HG02610 (cell line): ENCODE results near the gene PTBP1.
"Not testable (repeated sequence)": the region's sequence is repeated elsewhere in the genome, so short reads cannot be mapped to it uniquely, and the experiment has no call there.

Source experiments
- ATAC-seq: cut with Tn5 transposase; IDR thresholded peaks from one replicate; pipeline ENCODE4 v1.9.1; 2021; ENCODE audit warnings: mild to moderate bottlenecking, moderate library complexity; ENCODE audit not compliant: unreplicated experiment

The PTBP1 gene

DNA sequence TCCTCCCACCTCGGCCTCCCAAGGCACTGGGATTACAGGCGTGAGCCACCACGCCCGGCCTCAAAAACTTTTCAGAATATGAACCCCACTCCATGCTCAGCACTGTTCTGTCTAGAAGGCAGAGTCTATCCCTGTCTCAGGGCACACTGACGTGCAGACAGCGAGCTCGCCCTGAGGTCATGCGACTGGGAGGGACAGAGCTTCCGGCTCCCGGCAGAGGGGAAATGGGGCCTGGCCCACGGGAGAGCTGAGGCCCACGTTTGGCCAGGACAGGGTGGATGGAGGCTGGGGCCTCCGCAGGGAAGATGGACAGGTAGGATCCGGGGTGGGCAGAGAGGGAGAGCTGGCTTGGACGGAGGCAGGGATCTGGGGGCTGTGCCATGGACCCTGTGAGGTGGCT, 27.6 kb downstream of the PTBP1 start:
- no peak for ATAC-seq

DNA sequence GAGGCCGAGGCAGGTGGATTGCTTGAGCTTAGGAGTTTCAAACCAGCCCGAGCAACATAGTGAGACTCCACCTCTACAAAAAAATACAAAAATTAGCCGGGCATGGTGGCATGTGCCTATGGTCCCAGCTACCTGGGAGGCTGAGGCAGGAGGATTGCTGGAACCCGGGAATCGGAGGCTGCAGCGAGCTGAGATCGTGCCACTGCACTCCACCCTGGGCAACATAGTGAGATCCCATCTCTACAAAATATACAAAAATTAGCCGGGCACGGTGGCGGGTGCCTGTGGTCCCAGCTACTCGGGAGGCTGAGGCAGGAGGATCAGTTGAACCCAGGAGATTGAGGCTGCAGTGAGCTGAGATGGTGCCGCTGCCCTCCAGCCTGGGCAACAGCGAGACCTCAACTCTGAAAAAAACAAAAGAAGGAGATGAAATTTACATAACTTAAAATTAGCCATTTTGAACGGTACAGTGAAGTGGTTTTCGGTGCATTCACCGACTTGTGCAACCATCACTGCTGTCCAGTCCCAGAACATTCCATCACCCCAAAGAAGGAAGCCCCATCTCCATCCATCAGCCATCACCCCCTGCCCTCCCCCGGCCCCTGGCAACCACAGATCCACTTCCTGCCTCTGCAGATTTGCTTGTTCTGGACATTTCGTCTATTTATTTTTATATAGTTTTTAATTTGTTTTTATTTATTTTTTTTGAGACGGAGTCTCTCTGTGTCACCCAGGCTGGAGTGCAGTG, 28.8 kb downstream of the PTBP1 start:
- no peak for ATAC-seq

DNA sequence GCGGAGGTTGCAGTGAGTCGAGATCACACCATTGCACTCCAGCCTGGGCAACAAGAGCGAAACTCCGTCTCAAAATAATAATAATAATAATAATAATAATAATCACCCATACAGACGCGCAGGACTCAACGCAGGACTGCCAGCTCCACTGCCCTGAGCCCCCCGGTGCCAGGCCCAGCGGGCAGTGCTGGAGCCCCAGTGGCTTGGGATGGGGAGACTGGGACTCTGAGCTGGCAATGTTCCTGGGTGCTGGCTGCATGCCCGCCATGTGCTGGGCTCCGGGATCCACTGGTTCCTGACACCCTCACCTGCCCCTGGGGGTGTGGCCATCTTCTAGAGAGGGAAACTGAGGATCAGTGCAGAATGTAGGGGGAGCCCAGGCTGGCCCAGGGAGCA, 30.1 kb downstream of the PTBP1 start:
- ATAC-seq, result no peak

DNA sequence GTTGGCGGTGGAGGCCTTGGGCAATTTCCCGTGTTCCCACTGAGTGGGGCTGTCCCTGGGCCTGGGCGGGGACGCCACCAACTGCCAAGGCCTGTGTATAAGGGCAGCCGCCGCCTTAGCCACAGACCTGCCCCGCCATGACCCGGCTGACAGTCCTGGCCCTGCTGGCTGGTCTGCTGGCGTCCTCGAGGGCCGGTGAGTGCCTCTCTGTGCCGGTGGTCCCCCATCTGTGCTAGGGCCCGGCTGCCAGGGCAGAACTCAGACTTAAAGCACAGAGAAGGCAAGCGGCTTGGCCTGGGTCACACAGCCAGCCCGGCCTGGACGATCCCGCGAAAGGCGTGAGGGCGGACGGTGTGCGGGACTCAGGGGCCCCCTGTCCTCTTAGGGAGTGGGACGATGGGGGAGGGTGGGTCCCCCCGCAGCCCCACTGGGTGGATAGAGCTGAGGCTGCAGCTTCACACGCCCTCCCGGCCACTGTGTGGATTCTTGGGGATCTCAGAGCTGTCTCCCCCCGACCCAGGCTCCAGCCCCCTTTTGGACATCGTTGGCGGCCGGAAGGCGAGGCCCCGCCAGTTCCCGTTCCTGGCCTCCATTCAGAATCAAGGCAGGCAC, 30.6 kb downstream of the PTBP1 start, which contains the start of gene AZU1:
TSS of gene AZU1 (plus strand) at position 128 of the 612 bp plus-strand sequence. CDS start at position 138, 10 bp downstream.
- no peak for ATAC-seq

DNA sequence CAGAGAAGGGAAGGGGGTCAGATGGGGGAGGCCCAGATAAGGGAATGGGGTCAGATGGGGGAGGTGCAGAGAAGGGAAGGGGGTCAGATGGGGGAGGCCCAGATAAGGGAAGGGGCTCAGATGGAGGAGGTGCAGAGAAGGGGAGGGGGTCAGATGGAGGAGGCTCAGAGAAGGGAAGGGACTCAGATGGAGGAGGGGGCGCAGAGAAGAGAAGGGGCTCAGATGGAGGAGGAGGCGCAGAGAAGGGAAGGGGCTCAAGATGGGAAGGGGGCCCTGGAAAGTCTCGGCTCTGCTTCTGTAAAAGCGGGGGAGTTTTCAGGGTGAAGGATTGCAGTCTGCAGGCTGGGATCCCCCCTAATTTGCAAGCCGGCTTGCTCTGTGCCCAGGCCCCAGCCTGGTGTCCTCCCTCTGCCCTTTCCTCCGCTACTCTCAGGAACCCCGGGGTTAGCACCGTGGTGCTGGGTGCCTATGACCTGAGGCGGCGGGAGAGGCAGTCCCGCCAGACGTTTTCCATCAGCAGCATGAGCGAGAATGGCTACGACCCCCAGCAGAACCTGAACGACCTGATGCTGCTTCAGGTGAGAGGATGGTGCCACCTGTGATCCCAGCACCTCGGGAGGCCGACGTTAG, 32.0 kb downstream of the PTBP1 start:
- ATAC-seq, result no peak

DNA sequence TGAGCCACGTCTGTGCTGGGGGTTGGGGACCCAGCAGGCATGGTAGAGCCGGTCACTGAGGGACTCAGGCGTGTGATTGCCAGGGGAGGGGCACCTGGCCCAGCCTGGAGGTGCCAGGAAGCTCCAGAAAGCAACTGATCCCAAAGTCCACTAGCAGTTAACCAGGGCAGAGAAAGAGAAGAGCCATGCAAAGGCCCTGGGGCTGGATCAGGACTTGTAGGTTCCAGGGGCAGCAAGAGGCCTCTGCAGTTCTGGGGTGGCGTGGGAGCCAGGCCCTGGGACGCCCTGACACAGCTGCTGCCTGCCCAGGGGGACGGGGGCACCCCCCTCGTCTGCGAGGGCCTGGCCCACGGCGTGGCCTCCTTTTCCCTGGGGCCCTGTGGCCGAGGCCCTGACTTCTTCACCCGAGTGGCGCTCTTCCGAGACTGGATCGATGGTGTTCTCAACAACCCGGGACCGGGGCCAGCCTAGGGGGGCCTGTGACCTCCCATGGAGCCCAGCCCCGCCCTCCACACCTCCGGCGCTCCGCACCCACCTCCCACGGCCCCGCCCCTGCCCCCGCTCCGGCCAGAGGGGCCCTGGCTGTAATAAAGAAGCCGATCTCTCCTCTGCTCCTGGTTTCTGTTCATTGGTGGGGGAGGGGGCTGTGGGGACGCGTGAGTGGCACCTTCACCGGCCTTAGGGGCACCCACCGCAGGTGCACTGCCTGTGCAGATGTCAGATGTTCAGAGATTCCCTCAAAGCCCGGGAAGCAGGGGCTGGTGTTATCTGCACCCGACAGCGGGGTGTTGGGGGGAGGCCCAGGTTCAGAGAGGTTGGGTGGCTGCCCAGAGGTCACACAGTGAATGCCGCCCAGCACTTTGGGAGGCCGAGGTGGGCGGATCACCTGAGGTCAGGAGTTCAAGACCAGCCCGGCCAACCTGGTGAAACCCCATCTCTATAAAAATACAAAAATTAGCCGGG, 34.4 kb downstream of the PTBP1 start:
- no peak for ATAC-seq

DNA sequence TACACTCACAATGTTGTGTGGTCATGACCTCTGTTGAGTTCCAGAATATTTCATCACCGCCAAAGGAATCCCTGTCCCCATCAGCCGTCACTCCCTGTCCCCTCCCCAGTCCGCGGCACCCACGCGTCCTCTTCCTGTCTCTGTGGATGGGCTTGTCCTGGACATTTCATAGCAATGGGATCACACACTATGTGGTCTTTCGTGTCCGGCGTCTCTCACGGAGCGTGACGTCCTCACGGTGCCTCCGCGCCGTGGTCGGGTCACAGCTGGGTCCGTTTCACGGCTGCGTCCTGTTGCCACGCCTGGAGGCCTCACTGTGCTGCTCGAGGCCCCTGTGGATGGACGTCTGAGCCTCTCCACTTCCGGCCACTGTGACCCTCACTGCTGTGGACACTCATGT, 37.0 kb downstream of the PTBP1 start:
- ATAC-seq, result no peak

DNA sequence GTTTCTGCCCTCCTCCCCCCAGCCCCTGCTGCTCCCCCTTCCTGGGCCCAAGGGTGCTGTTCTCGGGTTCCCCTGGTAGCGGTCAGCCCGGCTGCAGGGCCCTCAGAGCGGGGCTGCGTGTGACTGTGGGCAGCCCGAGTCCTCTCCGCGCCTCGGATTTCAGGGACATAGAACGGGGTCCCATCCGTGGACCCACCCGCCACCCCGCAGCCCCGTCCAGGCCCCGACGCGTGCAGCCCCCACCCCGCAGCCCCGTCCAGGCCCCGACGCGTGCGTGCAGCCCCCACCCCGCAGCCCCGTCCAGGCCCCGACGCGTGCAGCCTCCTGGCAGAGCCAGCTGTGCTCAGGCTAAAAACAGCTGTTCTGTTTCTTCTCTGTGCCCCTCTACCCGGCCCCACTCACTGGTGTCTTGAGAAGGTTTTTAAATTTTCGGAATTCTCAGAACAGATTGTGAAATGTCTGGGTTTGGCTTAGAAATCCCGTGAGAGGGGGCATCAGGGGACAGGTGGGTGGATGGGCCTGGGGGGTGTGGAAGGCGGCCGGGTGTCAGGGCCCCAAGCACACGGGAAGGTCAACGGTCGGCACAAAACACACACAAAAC, 38.1 kb downstream of the PTBP1 start:
- ATAC-seq, result no peak

DNA sequence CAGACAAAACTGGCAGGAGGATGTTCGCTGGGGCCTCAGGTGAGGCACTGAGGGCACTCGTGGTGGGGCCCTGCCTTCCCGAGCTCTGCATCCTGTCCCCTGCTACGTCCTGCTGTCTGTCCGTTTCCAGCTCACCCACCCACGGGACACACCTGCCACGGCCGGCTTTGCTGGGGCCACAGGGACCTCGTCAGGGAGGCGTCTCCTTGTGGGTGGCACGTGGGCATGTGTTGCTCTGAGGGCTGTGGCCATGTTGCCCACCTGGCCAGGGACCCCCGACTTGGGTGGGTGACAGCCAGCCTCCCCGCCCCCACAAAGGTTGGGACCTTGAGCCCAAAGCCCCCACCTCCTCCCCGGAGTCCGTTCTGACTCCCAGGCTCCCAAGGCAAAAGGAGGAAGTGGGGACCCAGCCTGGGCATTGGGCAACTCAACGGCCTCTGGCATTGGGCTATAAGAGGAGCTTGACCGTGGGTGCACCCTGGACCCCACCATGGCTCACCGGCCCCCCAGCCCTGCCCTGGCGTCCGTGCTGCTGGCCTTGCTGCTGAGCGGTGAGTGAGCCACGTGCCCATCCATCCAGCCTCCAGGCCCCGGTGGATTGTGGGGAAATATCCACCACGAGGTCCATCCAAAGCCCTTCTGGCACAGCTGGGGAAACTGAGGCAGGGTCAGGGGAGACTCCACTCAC, 43.4 kb downstream of the PTBP1 start, which contains the start of gene PRTN3:
TSS of gene PRTN3 (plus strand) at position 481 of the 688 bp plus-strand sequence. CDS start at position 491, 10 bp downstream.
- no peak for ATAC-seq

DNA sequence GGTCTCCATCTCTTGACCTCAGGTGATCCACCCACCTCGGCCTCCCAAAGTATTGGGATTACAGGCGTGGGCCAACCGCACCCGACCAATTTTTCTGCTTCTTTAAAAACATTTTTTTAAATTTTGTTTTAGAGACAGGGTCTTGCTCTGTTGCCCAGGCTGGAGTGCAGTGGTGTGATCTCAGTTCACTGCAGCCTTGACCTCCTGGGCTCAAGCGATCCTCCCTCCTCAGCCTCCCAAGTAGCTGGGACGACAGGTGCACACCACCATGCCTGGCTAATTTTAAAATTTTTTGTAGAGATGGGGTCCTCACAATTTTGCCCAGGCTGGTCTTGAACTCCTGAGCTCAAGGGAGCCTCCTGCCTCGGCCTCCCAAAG, 45.5 kb downstream of the PTBP1 start:
- not testable (repeated sequence) for ATAC-seq

DNA sequence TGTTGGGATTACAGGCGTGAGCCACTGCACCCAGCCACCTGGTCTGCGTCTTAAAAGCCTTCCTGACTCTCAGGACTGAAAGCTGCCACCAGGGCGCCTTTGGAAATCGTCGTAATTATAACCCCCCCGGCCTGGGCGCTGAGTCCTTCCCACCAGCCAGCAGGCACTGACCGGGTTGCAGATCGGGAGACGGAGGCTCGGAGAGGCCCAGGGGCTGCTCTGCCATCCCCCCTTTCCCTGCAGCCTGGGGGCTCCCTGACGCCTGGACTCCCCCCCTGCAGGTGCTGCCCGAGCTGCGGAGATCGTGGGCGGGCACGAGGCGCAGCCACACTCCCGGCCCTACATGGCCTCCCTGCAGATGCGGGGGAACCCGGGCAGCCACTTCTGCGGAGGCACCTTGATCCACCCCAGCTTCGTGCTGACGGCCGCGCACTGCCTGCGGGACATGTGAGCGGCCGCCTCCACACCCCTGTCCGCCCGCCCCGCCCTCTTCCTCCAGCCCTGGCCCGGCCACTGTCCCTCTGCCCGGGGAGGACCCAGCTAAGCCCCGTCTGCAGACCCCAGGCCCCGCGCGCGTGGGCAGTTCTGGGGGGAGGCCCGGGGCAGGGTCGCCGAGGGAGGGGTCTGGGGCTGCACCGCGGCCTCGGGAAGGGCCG, 46.1 kb downstream of the PTBP1 start:
- no peak for ATAC-seq

DNA sequence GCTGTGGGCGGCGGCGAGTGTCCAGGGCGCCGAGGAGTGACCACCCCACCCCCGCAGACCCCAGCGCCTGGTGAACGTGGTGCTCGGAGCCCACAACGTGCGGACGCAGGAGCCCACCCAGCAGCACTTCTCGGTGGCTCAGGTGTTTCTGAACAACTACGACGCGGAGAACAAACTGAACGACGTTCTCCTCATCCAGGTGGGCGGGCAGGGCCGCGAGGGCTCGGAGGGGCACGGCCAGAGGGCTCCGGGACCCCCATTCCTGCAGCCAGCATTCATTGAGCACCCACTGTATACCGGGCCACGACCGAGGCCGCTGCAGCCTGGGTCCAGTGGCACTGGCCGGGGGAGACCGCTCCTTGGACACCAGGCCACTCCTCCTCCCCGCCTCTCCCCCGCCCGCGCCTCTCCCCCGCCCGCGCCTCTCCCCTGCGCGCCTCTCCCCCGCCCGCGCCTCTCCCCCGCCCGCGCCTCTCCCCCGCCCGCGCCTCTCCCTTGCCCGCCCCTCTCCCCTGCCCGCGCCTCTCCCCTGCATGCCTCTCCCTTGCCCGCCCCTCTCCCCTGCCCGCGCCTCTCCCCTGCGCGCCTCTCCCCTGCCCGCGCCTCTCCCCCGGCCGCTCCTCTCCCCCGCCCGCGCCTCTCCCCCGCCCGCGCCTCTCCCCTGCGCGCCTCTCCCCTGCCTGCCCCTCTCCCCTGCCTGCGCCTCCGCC, 46.7 kb downstream of the PTBP1 start:
- no peak for ATAC-seq

DNA sequence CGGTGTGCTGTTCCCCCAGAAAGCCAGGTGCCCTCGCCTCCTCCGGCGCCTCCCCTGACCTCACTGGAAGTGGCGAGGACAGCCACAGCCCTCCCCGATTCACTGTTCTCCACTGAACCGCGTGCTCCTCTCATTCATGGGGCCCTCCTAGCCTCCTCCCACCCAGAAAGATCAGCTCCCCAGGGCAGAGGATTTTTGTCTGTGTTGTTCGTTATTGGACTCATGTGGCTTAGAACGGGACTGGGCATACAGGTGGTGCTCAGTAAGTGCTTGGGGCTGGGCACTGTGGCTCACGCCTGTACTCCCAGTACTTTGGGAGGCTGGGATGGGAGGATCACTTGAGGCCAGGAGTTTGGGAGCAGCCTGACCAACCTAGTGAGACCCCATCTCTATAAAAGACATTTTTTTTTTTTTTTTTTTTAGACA, 47.3 kb downstream of the PTBP1 start:
- no peak for ATAC-seq

DNA sequence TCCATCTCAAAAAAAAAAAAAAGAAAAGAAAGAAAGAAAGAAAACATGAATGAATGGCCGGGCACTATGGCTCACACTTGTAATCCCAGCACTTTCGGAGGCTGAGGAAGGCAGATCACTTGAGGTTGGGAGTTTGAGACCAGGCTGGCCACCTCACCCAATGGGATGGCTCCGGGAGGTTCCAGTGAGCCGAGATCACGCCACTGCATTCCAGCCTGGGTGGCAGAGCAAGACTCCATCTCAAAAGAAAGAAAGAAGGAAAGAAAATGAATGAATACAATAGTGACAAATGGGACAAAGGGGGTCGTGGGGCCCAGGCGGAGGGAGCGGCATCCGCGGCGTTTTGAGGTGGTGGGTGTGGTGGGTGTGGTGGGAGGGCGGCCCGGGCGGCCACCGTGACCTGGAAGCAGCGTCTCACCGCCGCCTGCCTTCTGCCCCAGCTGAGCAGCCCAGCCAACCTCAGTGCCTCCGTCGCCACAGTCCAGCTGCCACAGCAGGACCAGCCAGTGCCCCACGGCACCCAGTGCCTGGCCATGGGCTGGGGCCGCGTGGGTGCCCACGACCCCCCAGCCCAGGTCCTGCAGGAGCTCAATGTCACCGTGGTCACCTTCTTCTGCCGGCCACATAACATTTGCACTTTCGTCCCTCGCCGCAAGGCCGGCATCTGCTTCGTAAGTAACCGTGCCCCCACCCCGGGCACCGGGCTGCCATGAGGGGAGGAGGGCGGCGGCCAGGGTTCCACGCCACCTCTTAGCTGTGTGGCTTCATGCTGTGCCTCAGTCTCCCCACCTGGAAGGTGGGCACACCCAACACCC, 48.7 kb downstream of the PTBP1 start:
- ATAC-seq, result no peak

DNA sequence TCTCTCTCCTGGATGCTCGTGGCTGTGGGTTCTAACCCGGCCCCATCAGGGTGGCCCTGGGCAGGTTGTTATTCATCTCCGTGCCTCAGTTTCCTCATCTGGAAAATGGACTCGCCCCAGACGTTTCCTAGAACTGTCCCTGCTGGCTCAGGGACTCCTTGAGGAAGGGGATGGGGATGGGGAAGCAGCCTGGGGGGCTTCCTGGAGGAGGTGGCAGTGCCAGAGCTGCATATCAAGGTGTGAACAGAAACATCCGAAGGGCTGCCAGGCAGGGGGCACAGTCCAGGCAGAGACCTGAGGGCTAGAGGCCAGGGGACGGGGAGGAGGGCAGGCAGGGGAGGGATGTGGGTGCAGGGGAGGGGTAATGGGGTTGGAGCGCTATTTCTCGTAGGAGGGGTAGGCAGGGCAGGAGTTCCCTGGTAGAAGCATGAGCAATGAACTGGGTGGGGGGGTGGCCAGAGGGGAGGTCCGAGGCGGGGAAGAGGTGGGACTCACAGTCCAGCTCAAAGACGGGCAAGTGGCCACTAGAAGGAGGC, 51.2 kb downstream of the PTBP1 start:
- ATAC-seq, result no peak

DNA sequence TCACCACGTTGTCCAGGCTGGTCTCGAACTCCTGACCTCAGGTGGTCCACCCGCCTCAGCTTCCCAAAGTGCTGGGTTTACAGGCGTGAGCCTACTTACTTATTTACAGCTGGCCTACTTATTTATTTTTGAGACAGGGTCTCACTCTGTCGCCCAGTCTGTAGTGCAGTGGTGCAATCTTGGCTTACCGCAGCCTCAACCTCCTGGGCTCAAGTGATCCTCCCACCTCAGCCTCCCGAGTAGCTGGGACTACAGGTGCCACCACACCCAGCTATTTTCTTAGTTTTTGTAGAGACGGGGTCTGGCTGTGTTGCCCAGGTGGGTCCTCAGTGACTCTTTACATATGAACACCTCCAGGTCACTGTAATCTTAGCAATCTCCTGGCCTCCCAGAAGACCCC, 51.9 kb downstream of the PTBP1 start:
- not testable (repeated sequence) for ATAC-seq

DNA sequence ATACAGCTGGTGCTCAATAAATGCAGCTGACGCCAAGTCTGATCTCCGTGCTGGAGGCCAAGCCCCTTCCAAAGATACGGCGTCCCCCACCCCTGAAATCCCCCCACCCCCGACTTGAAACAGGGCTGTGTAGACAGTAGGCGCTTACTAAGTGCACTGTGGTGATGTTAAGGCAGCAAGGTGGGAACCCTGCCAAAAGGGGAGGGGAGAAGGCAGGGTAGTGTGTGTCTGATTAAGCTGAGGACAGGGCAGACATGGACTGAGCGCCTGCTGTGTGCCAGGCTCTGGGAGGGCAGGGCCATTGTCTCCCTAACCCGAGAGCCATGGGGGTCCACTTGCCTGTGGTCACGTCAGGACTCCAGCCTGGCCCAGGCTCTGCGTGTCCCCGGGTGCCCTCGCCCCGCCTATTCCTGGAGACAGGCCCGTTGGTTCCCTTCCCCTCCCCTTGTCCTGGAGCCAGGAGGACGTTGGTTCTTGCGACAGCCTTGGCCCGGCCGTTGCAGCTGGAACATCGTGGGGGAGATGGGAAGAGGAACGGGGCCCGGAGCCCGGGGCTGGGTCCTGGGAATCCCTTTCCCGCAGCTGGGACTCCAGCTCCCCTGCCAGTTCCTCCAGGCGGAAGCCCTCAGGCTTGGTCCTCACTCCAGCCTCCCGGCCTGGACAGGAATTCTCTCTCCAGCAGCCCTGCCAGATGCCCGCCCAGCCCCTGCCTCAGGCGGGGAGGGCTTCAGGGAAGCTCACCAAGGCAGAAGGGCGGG, 53.1 kb downstream of the PTBP1 start:
- ATAC-seq, result no peak
